ENCODE data around the gene MLX. TPM values are rescaled to one million over a fixed set of nuclear protein-coding genes. Genes with fewer than 3 reads are reported as not detected.
"Not testable (repeated sequence)": the region's sequence is repeated elsewhere in the genome, so short reads cannot be mapped to it uniquely, and the experiment has no call there.

MLX gene
- total and polyA plus RNA-seq, 2 donors (not counting 1 experiment from before 2014, with no cell fraction given), result 36.2 to 49.3 TPM

GRCh38 chr17:42618442-42619150, 51.7 kb downstream of the MLX start:
- Histone ChIP-seq H3K27ac (ENCODE audit: insufficient read depth, low read length) (no peak overlapping the region), H3K4me1 (ENCODE audit: control insufficient read depth, extremely low read depth, insufficient read depth, low read length) (no peaks in the 10 kb centered on the region), H2AFZ (ENCODE audit: low read length) (no peak overlapping the region), H3K27me3 (ENCODE audit: control insufficient read depth, insufficient read depth, low read length) (no peaks in the 10 kb centered on the region), H3K9ac (ENCODE audit: insufficient read depth, low read length) (no peak overlapping the region), H3K4me2 (ENCODE audit: extremely low read depth, insufficient read depth, low read length) (no peak overlapping the region), H4K20me1 (ENCODE audit: control insufficient read depth, extremely low read depth, insufficient read depth, low read length) (no peaks in the 10 kb centered on the region), H3K79me2 (ENCODE audit: control insufficient read depth, insufficient read depth, low read length) (no peaks in the 10 kb centered on the region), H3K36me3 (ENCODE audit: control insufficient read depth, insufficient read depth, low read length) (peaks cover 3% of the 10 kb centered on the region), H3K9me3 (ENCODE audit: control insufficient read depth, insufficient read depth, low read depth, low read length) (no peaks in the 10 kb centered on the region), H3K4me3 (replicated peaks in 1 of 4; ENCODE audit: control extremely low read depth in 1 of 4, insufficient read depth in 1 of 4, low read depth in 3 of 4, low read length in 4 of 4) (no peak overlapping the region)
- DNase-seq (ENCODE audit: low read depth in 2 of 2), result peak; percentile 19 to 24
- TF ChIP-seq EZH2 (IDR thresholded peaks at IDR 0.05; ENCODE audit: low read length, missing control alignments) (no peak), CTCF (conservative IDR thresholded peaks at IDR 0.05 in 1 of 2, IDR thresholded peaks at IDR 0.05 in 1 of 2; ENCODE audit: low read depth in 1 of 2, low read length in 2 of 2) (no peak)

- DNase-seq (ENCODE audit: low read depth in 2 of 2); H3K9ac ChIP-seq (ENCODE audit: insufficient read depth, low read length): not testable (repeated sequence)
These were observed 55.1 kb downstream of the MLX start for GRCh38 chr17:42621987-42622386.

More at GRCh38 chr17:42621987-42622386, 55.1 kb downstream of the MLX start:
- H3K4me2 ChIP-seq (ENCODE audit: extremely low read depth, insufficient read depth, low read length); H3K79me2 ChIP-seq (ENCODE audit: control insufficient read depth, insufficient read depth, low read length); H3K27ac ChIP-seq (ENCODE audit: insufficient read depth, low read length); H3K4me3 ChIP-seq (replicated peaks in 1 of 4; ENCODE audit: control extremely low read depth in 1 of 4, insufficient read depth in 1 of 4, low read depth in 3 of 4, low read length in 4 of 4); H2AFZ ChIP-seq (ENCODE audit: low read length); H3K27me3 ChIP-seq (ENCODE audit: control insufficient read depth, insufficient read depth, low read length); H3K36me3 ChIP-seq (ENCODE audit: control insufficient read depth, insufficient read depth, low read length); H4K20me1 ChIP-seq (ENCODE audit: control insufficient read depth, extremely low read depth, insufficient read depth, low read length); H3K4me1 ChIP-seq (ENCODE audit: control insufficient read depth, extremely low read depth, insufficient read depth, low read length); H3K9me3 ChIP-seq (ENCODE audit: control insufficient read depth, insufficient read depth, low read depth, low read length): not testable (repeated sequence)

Other genes starting within 250 kb of the MLX start
- 101 and 118 TPM in 2 replicates for gene STAT3, start 178.7 kb upstream of the MLX start, total RNA-seq
- gene STAT3, start 178.7 kb upstream of the MLX start, polyA plus RNA-seq, result 60.6 and 75.0 TPM in 2 replicates
- 331 and 372 TPM in 2 replicates for gene CAVIN1, start 143.8 kb upstream of the MLX start, total RNA-seq
- gene CAVIN1, start 143.8 kb upstream of the MLX start, polyA plus RNA-seq, result 432 and 490 TPM in 2 replicates
- gene ATP6V0A1, start 108.2 kb upstream of the MLX start, total RNA-seq, result 35.7 and 65.7 TPM in 2 replicates
- gene ATP6V0A1, start 108.2 kb upstream of the MLX start, polyA plus RNA-seq, result 26.7 and 42.7 TPM in 2 replicates
- 22.3 and 31.9 TPM in 2 replicates for gene NAGLU, start 30.9 kb upstream of the MLX start, total RNA-seq
- 18.5 and 19.5 TPM in 2 replicates for gene NAGLU, start 30.9 kb upstream of the MLX start, polyA plus RNA-seq
- 2.1 and 2.6 TPM in 2 replicates for gene HSD17B1, start 14.2 kb upstream of the MLX start, total RNA-seq
- 0.40 and 0.80 TPM in 2 replicates for gene HSD17B1, start 14.2 kb upstream of the MLX start, polyA plus RNA-seq
- gene COASY, start 5.0 kb upstream of the MLX start, total RNA-seq, result 9.8 and 16.5 TPM in 2 replicates
- gene COASY, start 5.0 kb upstream of the MLX start, polyA plus RNA-seq, result 20.3 and 31.6 TPM in 2 replicates
- gene PSMC3IP, start 10.6 kb downstream of the MLX start, total RNA-seq, result 2.3 and 4.6 TPM in 2 replicates
- gene PSMC3IP, start 10.6 kb downstream of the MLX start, polyA plus RNA-seq, result 8.0 and 18.7 TPM in 2 replicates
- 67.0 and 68.6 TPM in 2 replicates for gene RETREG3, start 42.3 kb downstream of the MLX start, total RNA-seq
- 30.0 and 37.5 TPM in 2 replicates for gene RETREG3, start 42.3 kb downstream of the MLX start, polyA plus RNA-seq
- gene TUBG1, start 42.6 kb downstream of the MLX start, total RNA-seq, result 12.8 and 16.7 TPM in 2 replicates
- 60.0 and 124 TPM in 2 replicates for gene TUBG1, start 42.6 kb downstream of the MLX start, polyA plus RNA-seq
- 6.9 and 11.6 TPM in 2 replicates for gene TUBG2, start 92.2 kb downstream of the MLX start, total RNA-seq
- 13.1 and 13.5 TPM in 2 replicates for gene TUBG2, start 92.2 kb downstream of the MLX start, polyA plus RNA-seq
- 19.3 and 24.6 TPM in 2 replicates for gene PLEKHH3, start 109.9 kb downstream of the MLX start, total RNA-seq
- 2.3 and 3.0 TPM in 2 replicates for gene PLEKHH3, start 109.9 kb downstream of the MLX start, polyA plus RNA-seq
- 1.3 and 2.6 TPM in 2 replicates for gene CCR10, start 114.7 kb downstream of the MLX start, total RNA-seq
- 0.87 and 2.5 TPM in 2 replicates for gene CCR10, start 114.7 kb downstream of the MLX start, polyA plus RNA-seq
- gene CNTNAP1, start 115.4 kb downstream of the MLX start, total RNA-seq, result 20.5 and 40.1 TPM in 2 replicates
- 39.4 and 39.5 TPM in 2 replicates for gene CNTNAP1, start 115.4 kb downstream of the MLX start, polyA plus RNA-seq
- gene EZH1, start 177.9 kb downstream of the MLX start, total RNA-seq, result 16.4 and 28.6 TPM in 2 replicates
- 23.6 and 31.9 TPM in 2 replicates for gene EZH1, start 177.9 kb downstream of the MLX start, polyA plus RNA-seq
- gene RAMP2, start 194.1 kb downstream of the MLX start, total RNA-seq, result 0.17 and 0.26 TPM in 2 replicates
- gene RAMP2, start 194.1 kb downstream of the MLX start, polyA plus RNA-seq, result 0.17 and 0.45 TPM in 2 replicates
- 43.6 and 44.7 TPM in 2 replicates for gene VPS25, start 206.3 kb downstream of the MLX start, total RNA-seq
- gene VPS25, start 206.3 kb downstream of the MLX start, polyA plus RNA-seq, result 92.7 and 121 TPM in 2 replicates
- under 0.01 and 0.51 TPM in 2 replicates for gene WNK4, start 213.5 kb downstream of the MLX start, total RNA-seq
- 0.35 and 0.84 TPM in 2 replicates for gene WNK4, start 213.5 kb downstream of the MLX start, polyA plus RNA-seq
- 53.5 and 59.8 TPM in 2 replicates for gene COA3, start 231.6 kb downstream of the MLX start, total RNA-seq
- 80.3 and 97.1 TPM in 2 replicates for gene COA3, start 231.6 kb downstream of the MLX start, polyA plus RNA-seq
- 0.26 and 0.66 TPM in 2 replicates for gene CNTD1, start 231.8 kb downstream of the MLX start, total RNA-seq
- gene CNTD1, start 231.8 kb downstream of the MLX start, polyA plus RNA-seq, result 0.14 TPM in 1 of 2 replicates, not detected in the other

All from fibroblast of lung (primary cell).